ENCODE results near the gene CELF2.

Gene CELF2

DNA sequence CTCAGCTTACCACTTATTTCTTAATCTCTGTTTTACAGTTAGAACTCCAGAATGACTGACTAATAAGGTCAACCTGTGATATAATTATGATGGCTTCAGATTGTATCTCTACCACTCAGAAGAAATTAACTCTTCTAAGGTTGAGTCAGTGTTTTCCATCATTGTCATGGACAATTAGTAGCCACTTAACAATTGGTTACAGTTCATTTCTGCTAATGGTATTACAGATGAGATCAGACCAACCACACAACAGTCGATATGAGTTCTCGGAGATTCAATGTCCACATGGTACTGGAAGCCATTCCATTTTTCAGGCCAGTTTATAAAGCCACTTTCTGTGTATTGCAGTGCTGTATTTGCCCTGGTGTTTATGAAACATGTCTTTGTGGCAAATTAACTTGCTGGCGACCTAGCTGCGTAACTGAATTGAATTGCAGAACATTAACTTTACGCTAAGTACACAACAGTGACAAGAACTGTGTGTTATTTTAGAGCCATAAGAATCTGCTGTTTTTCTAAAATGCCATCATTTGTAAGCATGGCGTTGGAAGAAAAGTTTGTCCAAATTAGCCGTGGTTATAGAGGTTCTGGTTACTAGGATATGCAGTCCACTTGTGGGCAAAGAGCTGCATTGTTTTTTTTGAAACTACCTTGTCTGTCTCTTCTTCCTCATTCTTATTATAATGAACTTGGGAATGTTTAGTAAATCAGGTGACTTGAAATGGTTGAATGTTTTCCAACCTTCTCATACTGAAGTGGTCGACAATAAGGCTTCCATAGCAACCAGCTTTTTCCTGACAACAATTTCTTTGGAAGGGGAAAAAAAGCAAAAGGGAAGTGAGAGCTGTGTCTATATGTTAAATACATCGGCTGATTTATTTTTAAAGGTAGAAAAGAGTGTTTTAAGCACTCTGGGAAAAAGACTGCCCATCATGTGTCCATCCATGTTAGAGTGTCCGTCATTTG lies 76.4 kb downstream of the CELF2 start:
- TF ChIP-seq, protein P1, sequence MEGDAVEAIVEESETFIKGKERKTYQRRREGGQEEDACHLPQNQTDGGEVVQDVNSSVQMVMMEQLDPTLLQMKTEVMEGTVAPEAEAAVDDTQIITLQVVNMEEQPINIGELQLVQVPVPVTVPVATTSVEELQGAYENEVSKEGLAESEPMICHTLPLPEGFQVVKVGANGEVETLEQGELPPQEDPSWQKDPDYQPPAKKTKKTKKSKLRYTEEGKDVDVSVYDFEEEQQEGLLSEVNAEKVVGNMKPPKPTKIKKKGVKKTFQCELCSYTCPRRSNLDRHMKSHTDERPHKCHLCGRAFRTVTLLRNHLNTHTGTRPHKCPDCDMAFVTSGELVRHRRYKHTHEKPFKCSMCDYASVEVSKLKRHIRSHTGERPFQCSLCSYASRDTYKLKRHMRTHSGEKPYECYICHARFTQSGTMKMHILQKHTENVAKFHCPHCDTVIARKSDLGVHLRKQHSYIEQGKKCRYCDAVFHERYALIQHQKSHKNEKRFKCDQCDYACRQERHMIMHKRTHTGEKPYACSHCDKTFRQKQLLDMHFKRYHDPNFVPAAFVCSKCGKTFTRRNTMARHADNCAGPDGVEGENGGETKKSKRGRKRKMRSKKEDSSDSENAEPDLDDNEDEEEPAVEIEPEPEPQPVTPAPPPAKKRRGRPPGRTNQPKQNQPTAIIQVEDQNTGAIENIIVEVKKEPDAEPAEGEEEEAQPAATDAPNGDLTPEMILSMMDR (IDR thresholded peaks at IDR 0.05; ENCODE audit: control extremely low read depth, extremely low read depth, low read depth, missing control alignments), result no peak
- DNase-seq (ENCODE audit: extremely low spot score), result no peak
- ChIA-PET POLR2A (no interaction called here), CTCF (interaction anchor here (1.1 kb wide), 1 partner anchor 8 kb away, joined by 3 read pairs; no protein-coding TSS in a partner anchor)

DNA sequence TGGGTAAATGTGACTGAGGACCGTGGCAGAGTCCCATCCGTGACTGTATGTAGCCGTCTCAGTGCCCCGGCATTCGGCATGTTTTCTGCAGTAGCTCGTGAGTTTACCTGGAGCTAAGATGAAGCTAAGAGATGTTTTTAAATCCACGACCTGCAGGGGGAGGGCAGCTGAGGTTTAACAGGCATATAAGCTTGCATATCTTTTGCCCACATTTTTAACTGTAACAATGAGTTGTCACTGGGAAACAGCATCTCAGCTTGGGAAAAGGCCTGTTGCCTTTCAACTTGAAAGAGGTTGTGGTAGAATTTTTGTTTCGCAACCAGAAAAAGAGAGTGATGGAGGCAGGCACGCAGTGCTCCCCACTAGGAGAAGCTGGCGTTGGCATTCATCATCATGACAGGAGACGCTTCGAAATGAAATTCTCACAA lies 77.7 kb downstream of the CELF2 start:
- DNase-seq (ENCODE audit: extremely low spot score), result no peak
- TF ChIP-seq, protein P1 (IDR thresholded peaks at IDR 0.05; ENCODE audit: control extremely low read depth, extremely low read depth, low read depth, missing control alignments), result no peak
- ChIA-PET POLR2A (no interaction called here), CTCF (interaction anchor here (1.2 to 1.4 kb wide), 3 partner anchors 17 to 68 kb away, joined by 3 to 4 read pairs (median 3); no protein-coding TSS in a partner anchor)

DNA sequence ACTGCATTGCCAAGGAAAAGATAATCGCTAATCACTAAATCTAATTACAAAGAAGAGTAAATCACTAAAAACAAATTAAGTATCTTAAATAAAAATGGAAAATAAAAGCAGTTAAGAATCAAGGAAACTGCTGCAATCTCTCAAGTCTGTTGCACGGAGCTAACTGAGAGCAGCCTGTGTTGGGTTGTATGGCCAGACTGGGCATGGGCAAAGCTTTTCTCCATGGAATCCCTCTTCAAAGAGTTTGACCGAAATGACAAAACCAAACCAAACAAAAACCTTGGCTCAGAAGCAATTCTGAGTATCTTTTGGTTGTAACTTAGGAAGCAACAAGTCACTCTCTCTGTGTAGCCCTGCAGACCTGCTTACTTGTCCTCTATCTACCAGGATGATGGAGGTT lies 78.8 kb downstream of the CELF2 start:
- POLR2A ChIA-PET, result no interaction called here

DNA sequence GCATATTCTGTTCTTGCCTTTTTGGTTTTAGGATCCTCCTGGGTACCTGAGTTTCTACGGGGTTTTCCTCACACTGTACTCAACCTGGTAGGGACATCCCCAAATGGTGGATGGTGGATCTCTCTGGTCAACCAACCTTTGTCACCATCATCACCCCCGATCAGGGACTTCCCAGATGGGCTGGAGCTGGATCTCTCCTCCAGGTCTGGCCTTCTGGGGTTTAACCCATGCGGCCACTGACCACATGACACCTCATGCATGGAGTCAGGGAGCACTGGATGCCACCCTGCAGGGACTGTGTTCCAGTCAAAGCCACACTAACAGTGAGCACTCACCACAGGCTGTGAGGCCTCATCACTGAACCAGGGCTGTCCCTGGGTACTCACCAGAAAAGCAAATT lies 80.0 kb downstream of the CELF2 start:
- CTCF ChIA-PET, result interaction anchor here (1.0 to 1.9 kb wide), 5 partner anchors 12 to 175 kb away, joined by 3 to 8 read pairs (median 3); no protein-coding TSS in a partner anchor
- POLR2A ChIA-PET, result no interaction called here
- peak; percentile 18 for DNase-seq (ENCODE audit: extremely low spot score)
- TF ChIP-seq, protein P1 (IDR thresholded peaks at IDR 0.05; ENCODE audit: control extremely low read depth, extremely low read depth, low read depth, missing control alignments), result no peak

More for the DNA sequence above, 78.8 kb downstream of the CELF2 start:
- TF ChIP-seq, protein P1 (IDR thresholded peaks at IDR 0.05; ENCODE audit: control extremely low read depth, extremely low read depth, low read depth, missing control alignments), result no peak
- DNase-seq (ENCODE audit: extremely low spot score), result no peak
- CTCF ChIA-PET, result interaction anchor here (1.2 to 1.4 kb wide), 4 partner anchors 16 to 176 kb away, joined by 3 to 4 read pairs (median 4); no protein-coding TSS in a partner anchor

DNA sequence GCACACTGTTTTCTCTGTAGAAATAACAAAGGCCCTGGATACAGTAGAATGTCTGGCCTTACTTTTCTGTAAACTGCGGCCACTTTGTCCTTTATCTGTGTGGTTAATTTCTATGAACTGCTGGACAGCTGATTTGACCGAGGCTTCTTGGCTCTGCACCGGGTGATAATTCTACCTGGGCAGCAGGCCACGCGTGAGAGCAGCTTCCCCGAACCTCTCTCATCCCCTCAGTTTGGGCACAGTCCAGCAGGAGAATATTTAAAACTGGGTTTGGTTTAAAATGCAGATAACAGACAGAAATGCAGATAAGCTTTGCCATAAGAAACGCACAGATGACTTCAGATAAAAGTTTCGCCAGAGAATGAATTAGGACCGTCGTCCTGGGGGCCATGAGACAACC lies 81.0 kb downstream of the CELF2 start:
- CTCF ChIA-PET, result interaction anchor here (1.0 to 1.9 kb wide), 3 partner anchors 11 to 46 kb away, joined by 3 to 8 read pairs (median 3); no protein-coding TSS in a partner anchor
- TF ChIP-seq, protein P1 (IDR thresholded peaks at IDR 0.05; ENCODE audit: control extremely low read depth, extremely low read depth, low read depth, missing control alignments), result no peak
- DNase-seq (ENCODE audit: extremely low spot score), result no peak
- POLR2A ChIA-PET, result no interaction called here

DNA sequence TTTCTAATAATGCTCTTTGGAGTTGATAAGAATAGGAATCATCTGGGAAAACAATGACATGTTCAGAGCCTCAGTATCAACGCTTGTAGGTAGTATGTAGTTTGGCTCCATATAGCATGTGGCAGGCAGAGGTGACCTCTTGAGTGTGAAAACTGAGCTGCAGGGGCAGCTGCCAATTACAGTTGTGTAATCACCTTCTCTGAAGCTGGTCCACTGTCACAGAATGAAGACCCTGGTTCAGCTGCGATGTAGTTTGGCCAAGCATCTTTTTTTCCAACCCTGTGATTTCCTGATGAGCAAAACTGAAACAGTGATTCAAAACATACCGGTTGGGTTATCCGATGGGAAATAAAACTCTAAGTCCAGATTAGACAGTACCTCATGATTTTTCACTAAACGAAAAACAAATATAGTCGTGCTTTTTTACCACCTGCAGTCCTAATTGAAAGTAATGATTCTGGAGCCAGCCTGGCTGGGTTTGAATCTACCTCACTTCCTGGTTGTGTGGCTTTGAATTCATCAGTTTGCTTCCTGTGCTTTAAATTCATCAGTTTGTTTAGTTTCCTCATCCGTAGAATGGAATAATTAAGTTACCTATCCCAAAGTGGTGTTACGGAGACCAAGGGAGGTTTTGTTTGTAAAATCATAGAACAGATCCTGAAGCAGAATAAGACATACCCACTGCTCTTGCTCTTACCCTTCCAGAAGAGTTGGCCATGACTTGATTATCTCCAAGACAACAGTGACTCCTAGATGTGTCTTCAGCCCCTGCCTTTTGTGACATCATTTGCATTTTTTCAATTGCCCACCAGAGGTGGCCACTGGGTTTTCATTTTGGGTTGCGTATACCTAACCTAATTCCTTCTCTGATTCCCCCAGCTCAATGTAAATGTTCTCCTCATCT lies 87.4 kb downstream of the CELF2 start:
- DNase-seq (ENCODE audit: extremely low spot score), result no peak
- TF ChIP-seq, protein P1 (IDR thresholded peaks at IDR 0.05; ENCODE audit: control extremely low read depth, extremely low read depth, low read depth, missing control alignments), result peak; percentile 39
- ChIA-PET CTCF (interaction anchor here (1.0 kb wide), 1 partner anchor 8 kb away, joined by 4 read pairs; no protein-coding TSS in a partner anchor), POLR2A (no interaction called here)

Measured in GM10248 (cell line).